KOPT-K1 (cell line): ENCODE results near the gene ENO2.
"Not testable (repeated sequence)": the region's sequence is repeated elsewhere in the genome, so short reads cannot be mapped to it uniquely, and the experiment has no call there.

Experiments used
- H3K27ac ChIP-seq: fragments of 200-600 bp; sonication (generic); 2 replicates; pipeline ENCODE4 v1.5.1; 2016; ENCODE audit warnings: antibody characterized with exemption, mild to moderate bottlenecking, low read depth, low read length; ENCODE audit not compliant: poor library complexity, severe bottlenecking
- H3K36me3 ChIP-seq: fragments of 200-600 bp; sonication (generic); 2 replicates; pipeline ENCODE4 v1.5.1; 2017; ENCODE audit warnings: antibody characterized with exemption, mild to moderate bottlenecking, low read length, moderate library complexity; ENCODE audit not compliant: insufficient read depth
- H3K9me3 ChIP-seq: fragments of 200-600 bp; sonication (generic); 2 replicates; pipeline ENCODE4 v1.5.1; 2017; ENCODE audit warnings: antibody characterized with exemption, low read length, mild to moderate bottlenecking; ENCODE audit not compliant: insufficient read depth, poor library complexity, severe bottlenecking

The ENO2 gene

DNA sequence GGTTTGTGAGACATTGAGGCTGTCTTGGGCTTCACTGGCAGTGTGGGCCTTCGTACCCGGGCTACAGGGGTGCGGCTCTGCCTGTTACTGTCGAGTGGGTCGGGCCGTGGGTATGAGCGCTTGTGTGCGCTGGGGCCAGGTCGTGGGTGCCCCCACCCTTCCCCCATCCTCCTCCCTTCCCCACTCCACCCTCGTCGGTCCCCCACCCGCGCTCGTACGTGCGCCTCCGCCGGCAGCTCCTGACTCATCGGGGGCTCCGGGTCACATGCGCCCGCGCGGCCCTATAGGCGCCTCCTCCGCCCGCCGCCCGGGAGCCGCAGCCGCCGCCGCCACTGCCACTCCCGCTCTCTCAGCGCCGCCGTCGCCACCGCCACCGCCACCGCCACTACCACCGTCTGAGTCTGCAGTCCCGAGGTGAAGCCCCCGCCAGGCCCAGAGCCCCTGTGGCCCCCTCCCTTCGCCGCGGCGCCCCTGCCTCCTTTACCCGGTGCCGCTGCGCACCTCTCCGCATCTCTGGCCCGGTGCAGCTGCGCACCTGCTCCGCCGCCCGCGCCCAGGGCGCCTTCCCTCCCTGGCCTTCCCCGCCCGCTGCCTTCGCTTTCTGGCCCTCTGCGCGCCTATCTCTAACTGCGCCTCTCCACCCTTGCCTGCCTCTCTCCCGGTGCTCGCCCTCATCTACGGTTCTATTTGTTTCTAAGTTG is at the start of gene ENO2:
TSS of gene ENO2 (plus strand) at position 335 of the 701 bp plus-strand sequence. CDS start 1,253 bp downstream, outside the sequence.
- Histone ChIP-seq H3K27ac (peak within 1 kb of the TSS; percentile 51), H3K9me3 (no peaks in the 10 kb centered on the region), H3K36me3 (peaks cover 34% of the 10 kb centered on the region)

DNA sequence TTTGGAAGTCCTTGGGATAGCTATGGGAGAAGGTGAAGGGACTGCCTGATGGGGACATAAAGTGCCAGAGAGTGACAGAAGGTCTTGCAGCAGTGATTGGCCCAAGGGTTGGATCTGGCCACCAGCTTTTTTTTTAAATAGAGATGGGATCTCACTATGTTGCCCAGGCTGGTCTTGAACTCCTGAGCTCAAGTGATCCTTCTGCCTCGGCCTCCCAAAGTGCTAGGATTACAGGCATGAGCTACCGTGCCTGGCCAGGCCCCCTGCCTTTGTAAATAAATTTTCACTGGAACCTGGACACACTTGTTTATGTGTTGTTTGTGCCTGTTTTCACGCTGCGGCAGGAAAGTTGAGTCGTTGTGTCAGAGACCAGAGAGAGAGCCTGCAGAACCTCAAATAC is 49.1 kb upstream of the ENO2 start:
- not testable (repeated sequence) for H3K27ac ChIP-seq, H3K9me3 ChIP-seq
- peaks cover 77% of the 10 kb centered on the region for H3K36me3 ChIP-seq

DNA sequence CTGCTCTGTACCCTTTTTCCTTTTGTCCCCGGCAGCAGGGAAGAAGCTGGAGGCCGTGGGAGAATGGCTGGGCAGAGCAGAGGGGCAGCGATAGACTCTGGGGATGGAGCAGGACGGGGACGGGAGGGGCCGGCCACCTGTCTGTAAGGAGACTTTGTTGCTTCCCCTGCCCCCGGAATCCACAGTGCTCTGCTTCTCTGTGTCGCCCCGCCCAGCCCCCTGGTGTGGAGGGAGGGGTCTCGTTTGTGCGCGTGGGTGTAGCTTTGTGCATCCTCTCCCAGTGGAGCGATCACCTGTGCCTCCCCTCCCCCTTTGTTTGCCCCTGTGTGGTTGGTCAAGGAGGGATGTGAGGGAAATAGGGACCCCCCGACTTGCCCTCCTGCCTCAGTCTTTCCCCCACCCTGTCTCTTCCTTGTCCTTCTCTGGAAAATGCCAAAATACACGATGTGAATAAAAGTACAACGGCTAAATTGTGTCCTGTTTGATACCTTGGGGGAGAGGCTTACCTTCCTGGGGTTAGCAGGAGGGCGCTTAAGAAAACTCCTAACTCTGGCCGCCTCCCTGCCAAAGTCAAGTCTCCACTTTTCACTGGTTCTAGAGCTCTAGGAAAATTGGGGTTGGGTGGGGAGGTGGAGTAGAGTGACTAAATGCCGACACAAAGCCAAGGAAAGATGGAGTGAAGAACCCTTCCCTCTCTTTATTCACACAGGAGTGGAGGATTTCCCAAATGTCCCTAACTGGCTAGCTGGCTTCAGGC is 48.0 kb upstream of the ENO2 start:
- Histone ChIP-seq H3K36me3 (peaks cover 77% of the 10 kb centered on the region), H3K9me3 (no peaks in the 10 kb centered on the region), H3K27ac (no peak overlapping the region)

DNA sequence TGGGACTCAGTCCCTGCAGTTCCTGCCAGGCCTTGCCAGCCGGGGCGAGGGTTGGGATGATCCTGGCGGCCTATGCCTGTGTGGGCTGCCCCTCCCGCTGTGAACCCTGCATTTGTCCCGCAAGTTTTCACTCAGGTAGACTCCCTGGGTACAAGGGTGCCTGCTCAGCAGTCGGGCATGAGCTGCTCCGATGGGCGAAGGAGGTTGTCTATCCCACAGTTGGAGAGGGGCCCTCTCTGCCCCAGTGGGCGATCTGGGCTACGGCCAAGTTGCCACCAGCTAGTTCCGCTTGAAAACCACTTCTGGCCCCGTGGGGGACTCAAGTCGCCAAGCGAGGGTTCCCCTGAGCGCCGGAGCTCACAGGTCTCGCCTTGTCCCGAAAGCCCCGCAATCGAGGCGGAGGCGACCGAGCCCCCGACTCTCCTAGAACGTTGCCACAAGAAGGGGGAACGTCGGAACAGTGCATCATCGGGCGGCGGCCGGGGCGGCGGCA is 47.4 kb upstream of the ENO2 start:
- Histone ChIP-seq H3K27ac (peak overlapping the region; percentile 95), H3K36me3 (peaks cover 77% of the 10 kb centered on the region)

DNA sequence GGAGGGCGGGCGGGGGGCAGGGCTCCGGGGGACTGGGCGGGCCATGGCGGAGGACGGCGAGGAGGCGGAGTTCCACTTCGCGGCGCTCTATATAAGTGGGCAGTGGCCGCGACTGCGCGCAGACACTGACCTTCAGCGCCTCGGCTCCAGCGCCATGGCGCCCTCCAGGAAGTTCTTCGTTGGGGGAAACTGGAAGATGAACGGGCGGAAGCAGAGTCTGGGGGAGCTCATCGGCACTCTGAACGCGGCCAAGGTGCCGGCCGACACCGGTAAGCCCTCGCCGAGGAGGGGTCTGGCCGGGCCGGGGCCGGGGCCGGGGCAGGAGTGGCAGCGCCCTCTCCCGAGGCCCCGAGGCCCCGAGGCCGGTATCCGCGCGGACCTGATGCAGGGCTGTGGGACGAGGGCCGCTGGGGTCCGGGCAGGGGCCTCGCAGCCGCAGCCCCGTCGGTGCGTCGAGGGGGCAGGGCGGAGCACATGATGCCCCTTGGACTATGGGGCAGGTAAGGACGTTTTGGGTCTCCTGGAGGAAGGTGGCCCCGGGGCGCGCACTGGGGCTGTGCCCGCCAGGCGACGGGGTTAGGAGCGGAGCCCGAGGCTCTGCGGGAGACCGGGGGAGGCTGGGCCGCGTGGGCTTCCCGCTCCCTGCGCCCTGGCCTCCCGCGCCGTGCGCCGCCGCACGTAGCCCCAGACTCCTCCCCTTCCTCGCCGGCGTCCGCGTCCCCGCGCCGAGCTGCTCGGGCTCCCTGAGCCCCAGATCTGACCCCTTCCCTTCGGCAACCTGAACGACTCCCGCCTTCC is 46.8 kb upstream of the ENO2 start, which contains the start of gene TPI1:
TSS of gene TPI1 (plus strand) at position 119 of the 798 bp plus-strand sequence. CDS start at position 155, 36 bp downstream.
- Histone ChIP-seq H3K9me3 (no peaks in the 10 kb centered on the region), H3K27ac (peak within 1 kb of the TSS; percentile 95), H3K36me3 (peaks cover 73% of the 10 kb centered on the region)

More for the DNA sequence above, 47.4 kb upstream of the ENO2 start:
- no peaks in the 10 kb centered on the region for H3K9me3 ChIP-seq

DNA sequence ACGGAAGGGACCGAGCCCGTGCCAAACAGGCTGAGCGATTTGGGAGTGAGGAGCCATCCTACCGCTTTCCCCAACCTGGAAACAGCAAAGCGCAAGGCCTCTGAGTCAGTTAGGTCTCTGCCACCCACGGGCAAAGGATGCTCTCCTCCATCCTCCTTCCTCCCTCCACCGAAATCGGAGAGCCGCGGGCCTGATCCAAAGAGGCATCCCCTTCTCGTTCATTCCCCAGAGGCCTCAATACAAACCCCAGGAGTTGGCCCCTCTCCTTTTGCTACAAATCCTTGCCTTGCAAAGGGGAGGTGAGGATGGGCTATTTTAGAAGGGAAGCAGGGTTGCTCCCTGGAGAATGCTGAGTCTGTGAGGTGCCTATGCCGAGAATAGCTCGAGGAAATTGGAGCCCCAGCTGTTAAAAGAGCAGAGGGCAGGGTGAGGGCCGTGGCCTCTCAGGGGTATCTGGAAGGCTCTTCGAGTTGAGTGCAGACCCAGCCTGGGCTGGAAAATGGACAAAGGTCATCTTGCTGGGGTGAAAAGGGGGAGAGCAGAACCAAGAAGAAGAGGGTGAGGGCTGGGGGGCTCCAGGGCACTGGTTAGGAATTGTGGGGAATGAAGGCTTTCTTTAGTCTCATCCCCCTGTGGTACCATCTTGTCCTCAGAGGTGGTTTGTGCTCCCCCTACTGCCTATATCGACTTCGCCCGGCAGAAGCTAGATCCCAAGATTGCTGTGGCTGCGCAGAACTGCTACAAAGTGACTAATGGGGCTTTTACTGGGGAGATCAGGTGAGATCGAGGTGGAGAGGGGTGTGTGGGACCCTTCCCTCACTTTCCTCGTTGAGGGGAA is 46.0 kb upstream of the ENO2 start:
- peak overlapping the region; percentile 95 for H3K27ac ChIP-seq

DNA sequence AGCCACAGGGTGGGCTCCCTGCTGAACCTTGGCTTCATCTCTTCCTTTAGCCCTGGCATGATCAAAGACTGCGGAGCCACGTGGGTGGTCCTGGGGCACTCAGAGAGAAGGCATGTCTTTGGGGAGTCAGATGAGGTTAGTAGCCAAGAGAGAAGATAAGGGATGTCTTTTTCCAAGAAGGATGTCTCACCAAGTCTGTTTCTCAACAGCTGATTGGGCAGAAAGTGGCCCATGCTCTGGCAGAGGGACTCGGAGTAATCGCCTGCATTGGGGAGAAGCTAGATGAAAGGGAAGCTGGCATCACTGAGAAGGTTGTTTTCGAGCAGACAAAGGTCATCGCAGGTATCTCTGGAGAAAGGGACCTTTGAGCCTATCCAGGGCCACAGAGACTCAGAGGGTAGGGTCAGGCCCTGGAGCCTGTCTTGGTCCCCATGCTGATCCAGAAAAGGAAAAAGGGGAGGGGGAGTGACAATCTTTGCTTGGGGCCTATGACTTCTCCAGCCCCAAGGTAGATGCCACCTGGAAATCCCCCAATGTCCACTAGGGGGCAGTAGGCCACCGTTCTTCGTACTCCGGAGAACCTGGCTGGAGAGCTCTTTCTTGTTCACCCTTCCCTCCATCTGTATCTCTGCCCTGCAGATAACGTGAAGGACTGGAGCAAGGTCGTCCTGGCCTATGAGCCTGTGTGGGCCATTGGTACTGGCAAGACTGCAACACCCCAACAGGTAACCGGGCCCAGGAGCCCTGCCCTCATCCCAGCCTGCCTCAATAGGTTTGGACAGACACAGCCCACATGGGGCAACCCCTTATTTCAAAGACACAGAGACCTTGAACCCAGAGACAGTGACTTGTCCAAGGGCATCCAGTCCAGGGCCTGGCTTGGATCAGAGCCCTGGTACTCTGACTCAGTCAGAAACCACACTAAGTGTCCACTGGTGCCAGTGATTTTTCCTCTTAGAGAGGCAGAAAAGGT is 45.0 kb upstream of the ENO2 start:
- H3K9me3 ChIP-seq, result no peaks in the 10 kb centered on the region
- peaks cover 55% of the 10 kb centered on the region for H3K36me3 ChIP-seq
- peak overlapping the region; percentile 95 for H3K27ac ChIP-seq

More for the DNA sequence above, 46.0 kb upstream of the ENO2 start:
- H3K9me3 ChIP-seq, result no peaks in the 10 kb centered on the region
- peaks cover 65% of the 10 kb centered on the region for H3K36me3 ChIP-seq

DNA sequence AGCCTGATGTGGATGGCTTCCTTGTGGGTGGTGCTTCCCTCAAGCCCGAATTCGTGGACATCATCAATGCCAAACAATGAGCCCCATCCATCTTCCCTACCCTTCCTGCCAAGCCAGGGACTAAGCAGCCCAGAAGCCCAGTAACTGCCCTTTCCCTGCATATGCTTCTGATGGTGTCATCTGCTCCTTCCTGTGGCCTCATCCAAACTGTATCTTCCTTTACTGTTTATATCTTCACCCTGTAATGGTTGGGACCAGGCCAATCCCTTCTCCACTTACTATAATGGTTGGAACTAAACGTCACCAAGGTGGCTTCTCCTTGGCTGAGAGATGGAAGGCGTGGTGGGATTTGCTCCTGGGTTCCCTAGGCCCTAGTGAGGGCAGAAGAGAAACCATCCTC is 44.1 kb upstream of the ENO2 start:
- H3K36me3 ChIP-seq, result peaks cover 46% of the 10 kb centered on the region
- not testable (repeated sequence) for H3K27ac ChIP-seq, H3K9me3 ChIP-seq

DNA sequence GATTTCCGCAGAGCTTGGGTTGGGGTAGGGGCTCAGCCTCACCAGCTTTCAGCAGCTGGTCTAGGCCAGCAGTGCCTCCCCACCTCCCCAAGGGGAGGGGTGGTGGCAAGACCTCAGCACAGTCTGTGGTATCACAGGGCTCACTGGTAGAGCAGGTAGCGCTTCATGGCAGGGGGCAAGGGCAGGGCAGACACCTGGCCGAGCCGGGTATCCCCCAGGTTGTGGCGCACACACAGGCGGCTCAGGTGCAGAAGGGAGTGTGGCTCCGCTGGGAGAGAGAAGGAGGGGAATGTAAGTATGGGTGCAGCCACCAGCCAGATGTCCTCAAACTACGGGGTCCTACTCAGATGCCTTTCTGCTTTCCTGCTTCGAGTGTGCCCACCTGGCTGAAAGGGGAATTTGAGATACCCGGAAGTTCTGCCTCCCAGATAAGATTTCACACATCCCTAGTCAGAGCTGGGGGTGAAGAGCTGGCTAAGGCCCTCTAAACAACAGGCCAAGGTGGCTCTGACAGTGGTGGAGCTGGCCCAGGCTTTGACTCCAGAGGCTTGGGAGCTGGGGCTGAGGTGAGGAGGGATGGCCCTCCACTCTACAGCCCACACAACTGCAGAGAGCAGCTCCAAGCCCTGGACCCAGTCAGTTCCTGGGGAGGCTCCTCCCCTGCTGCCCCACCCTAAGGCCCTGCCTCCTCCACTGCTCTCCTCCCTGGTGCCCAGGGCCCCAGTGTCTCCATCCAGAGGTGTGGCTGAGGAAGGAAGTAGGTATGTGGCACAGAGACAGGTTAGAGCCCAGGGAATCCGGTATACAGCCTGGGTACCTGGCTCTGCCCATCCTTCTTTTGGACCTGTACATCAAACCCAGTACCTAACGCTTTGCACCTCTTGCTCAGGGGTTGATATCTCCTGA is 43.1 kb upstream of the ENO2 start:
- Histone ChIP-seq H3K27ac (peak overlapping the region; percentile 91), H3K36me3 (peaks cover 46% of the 10 kb centered on the region)

DNA sequence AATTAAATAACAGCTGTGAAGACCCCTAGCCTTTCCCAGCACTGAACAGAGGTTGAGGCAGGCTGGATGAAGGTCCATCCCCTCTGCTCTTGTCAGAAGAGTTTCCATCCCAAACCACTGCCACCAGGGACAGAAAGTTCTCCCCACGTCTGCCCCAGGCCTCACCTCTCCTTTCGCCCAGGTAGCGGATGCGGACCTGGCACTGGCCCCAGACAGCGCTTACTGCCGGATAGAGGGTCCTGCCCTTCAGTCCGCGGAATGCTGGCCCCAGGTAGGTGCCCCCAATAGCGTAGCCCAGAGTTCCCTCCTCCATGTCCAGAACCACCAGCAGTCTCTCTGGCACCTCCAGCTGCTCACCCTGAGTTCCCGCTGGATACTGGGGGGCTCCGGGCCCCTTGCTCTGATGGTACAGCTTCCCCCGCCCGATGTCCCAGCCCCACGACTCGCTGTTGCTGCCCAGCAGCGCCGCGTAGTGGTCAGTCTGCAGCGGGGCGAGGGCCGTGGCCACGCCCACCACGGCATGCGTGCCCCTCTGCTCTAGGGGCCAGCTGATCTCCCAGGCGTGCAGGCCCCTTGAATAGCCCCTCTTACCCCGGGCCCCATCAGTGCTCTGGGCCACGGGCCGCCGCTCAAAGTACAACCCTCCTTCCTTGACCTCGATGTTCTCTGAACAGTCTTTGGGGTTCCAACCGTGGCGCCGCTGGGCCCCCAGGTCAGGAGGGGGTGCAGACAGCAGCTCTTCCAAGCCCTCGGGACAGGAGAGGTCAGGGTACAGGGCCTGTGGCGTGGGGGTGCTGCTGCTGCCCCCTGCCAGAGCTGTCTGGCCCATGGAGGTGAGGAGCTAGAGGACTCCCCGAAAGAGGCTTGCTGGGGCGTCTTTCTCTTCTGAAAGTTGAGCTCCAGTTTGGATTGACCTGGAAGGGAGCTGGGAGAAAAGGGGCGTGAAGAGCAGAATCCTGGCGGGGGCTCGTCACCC is 42.0 kb upstream of the ENO2 start:
- Histone ChIP-seq H3K36me3 (peaks cover 52% of the 10 kb centered on the region), H3K27ac (peak overlapping the region; percentile 91), H3K9me3 (no peaks in the 10 kb centered on the region)

More for the DNA sequence above, 43.1 kb upstream of the ENO2 start:
- no peaks in the 10 kb centered on the region for H3K9me3 ChIP-seq

DNA sequence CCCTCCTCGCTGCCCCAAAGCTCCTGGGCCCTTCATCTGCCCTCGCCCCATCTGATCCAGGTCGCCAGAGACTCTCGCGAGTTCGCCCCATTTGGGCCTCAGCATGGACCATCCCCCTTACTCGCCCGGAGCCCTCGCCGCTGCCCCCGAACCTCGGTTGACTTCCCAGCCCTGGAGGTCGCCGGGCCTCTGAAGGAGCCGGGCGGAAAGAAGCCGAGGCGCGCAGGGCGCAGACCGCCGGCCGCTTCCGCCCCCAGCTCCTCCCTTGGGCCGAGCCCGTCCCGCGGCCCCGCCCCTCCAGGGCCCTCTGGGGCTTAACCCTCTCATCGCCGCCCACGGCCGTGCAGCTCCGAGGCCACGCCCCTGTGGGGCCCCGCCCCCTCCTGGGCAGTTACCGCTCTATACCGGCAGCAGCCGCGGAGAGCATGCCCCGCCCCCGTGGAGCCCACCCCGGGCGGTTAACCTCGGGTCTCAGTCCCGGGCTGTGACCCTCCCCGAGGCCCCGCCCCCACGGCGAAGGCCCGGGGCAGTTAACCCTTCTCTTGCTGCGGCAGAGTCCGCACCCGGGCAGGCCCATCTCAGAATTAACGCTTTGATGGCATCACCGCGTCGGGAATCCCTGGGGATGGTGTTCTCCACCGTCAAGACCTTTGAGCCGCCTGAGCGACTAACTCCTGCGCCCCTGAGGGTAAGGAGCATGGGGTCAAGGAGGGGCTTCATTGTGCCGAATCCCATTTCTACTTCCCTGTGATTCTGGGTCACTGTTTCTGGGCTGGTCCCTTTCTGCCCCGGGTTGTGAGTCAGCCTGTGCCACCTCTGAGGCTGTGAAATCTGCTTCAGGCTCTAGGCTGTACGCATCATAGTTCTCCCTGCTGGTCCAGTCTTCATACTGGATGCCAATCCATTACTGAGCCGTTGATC is 41.0 kb upstream of the ENO2 start, which contains the start of gene SPSB2:
TSS of gene SPSB2 (minus strand) at position 210 of the 921 bp plus-strand sequence. CDS start 402 bp downstream, outside the sequence.
- Histone ChIP-seq H3K9me3 (no peaks in the 10 kb centered on the region), H3K36me3 (peaks cover 55% of the 10 kb centered on the region), H3K27ac (peak within 1 kb of the TSS; percentile 91)
